Measurements from ENCODE around the gene TRIM46.
"Not testable (repeated sequence)": the region's sequence is repeated elsewhere in the genome, so short reads cannot be mapped to it uniquely, and the experiment has no call there.

Gene TRIM46

GRCh38 chr1:155207806-155208540, 34.3 kb downstream of the TRIM46 start, which contains the start of gene THBS3:
Gene THBS3 (minus strand): TSS chr1:155207897. CDS start chr1:155207876, 21 bp downstream.
- DNase-seq = no peak

GRCh38 chr1:155208541-155209311, 35.1 kb downstream of the TRIM46 start, which contains the start of gene MTX1:
Gene MTX1 (plus strand): TSS chr1:155208695. CDS start chr1:155208805, 110 bp downstream.
- DNase-seq = peak; percentile 95

GRCh38 chr1:155209312-155209721, 35.7 kb downstream of the TRIM46 start:
- DNase-seq = no peak

GRCh38 chr1:155210314-155211104, 36.9 kb downstream of the TRIM46 start:
- no peak for DNase-seq

- DNase-seq = not testable (repeated sequence)
These were observed 37.9 kb downstream of the TRIM46 start for GRCh38 chr1:155211381-155212050.

GRCh38 chr1:155212051-155212440, 38.4 kb downstream of the TRIM46 start:
- not testable (repeated sequence) for DNase-seq

GRCh38 chr1:155214702-155215101, 41.1 kb downstream of the TRIM46 start:
- not testable (repeated sequence) for DNase-seq

GRCh38 chr1:155218854-155219591, 45.4 kb downstream of the TRIM46 start:
- DNase-seq = no peak

- no peak for DNase-seq
These were observed 46.0 kb downstream of the TRIM46 start for GRCh38 chr1:155219592-155220031.

- not testable (repeated sequence) for DNase-seq
These were observed 46.7 kb downstream of the TRIM46 start for GRCh38 chr1:155220211-155220965.

- no peak for DNase-seq
These were observed 49.4 kb downstream of the TRIM46 start for GRCh38 chr1:155223047-155223446.

GRCh38 chr1:155225404-155225759, 51.7 kb downstream of the TRIM46 start:
- DNase-seq = not testable (repeated sequence)

- peak; percentile 88 for DNase-seq
These were observed 52.7 kb downstream of the TRIM46 start for GRCh38 chr1:155226188-155226909.

GRCh38 chr1:155226910-155227260, 53.2 kb downstream of the TRIM46 start:
- no peak for DNase-seq

GRCh38 chr1:155227261-155228095, 53.8 kb downstream of the TRIM46 start:
- DNase-seq = peak; percentile 99

GRCh38 chr1:155228096-155228427, 54.4 kb downstream of the TRIM46 start:
- no peak for DNase-seq

- not testable (repeated sequence) for DNase-seq
These were observed 57.7 kb downstream of the TRIM46 start for GRCh38 chr1:155231302-155231701.

GRCh38 chr1:155232001-155232978, 58.6 kb downstream of the TRIM46 start:
- not testable (repeated sequence) for DNase-seq

All from CD4-positive, alpha-beta T cell treated with Interleukin-10 for 1 hour (primary cell).